Right atrium auricular region (tissue), 2 donors: ENCODE results near the gene RAPGEF3. TPM values are rescaled to one million over a fixed set of nuclear protein-coding genes. Genes with fewer than 3 reads are reported as not detected.

Experiments used
- DNase-seq: peaks from one replicate; pipeline ENCODE4 v3.0.0-alpha.2; 2019; ENCODE audit warnings: low spot score
- H3K27ac ChIP-seq, 2 donors: fragments of 200-600 bp; sonication (generic); 1 replicate in 1 of 2; 2 replicates in 1 of 2; pipeline ENCODE4 v1.5.1; 2016 to 2019
- H3K27me3 ChIP-seq, 2 donors: fragments of 200-600 bp; sonication (generic); one replicate each; pipeline versions ENCODE4 v1.5.1 to v1.6.0; 2017 to 2019
- H3K36me3 ChIP-seq: fragments of 200-600 bp; sonication (generic); one replicate; pipeline ENCODE4 v1.5.1; 2016
- H3K4me1 ChIP-seq, 2 donors: fragments of 200-600 bp; sonication (generic); one replicate each; pipeline versions ENCODE4 v1.5.1 to v1.6.0; 2017 to 2019
- H3K4me3 ChIP-seq, 2 donors: fragments of 200-600 bp; sonication (generic); 1 replicate in 1 of 2; 2 replicates in 1 of 2; pipeline ENCODE4 v1.5.1; 2017 to 2019; ENCODE audit warnings: mild to moderate bottlenecking in 1 of 2, moderate library complexity in 1 of 2
- H3K9me3 ChIP-seq, 2 donors: fragments of 200-600 bp; sonication (generic); one replicate each; pipeline ENCODE4 v1.5.1; 2019
- total RNA-seq, 2 donors: library from RNA; depleted of rRNA; stranded (reverse); fragments of >200 nt; gene quantifications; one replicate each; pipeline ENCODE4 v1.1.0, GENCODE V29; 2016
- TF ChIP-seq, protein P1 (sequence below), 2 donors: fragments of 200-600 bp; sonication (generic); IDR thresholded peaks; one replicate each; pipeline ENCODE4 v1.5.1; 2019; ENCODE audit warnings: antibody characterized with exemption in 2 of 2

RAPGEF3 gene
- total RNA-seq, 2 donors from 2014 or later = 19.8 to 26.8 TPM

DNA sequence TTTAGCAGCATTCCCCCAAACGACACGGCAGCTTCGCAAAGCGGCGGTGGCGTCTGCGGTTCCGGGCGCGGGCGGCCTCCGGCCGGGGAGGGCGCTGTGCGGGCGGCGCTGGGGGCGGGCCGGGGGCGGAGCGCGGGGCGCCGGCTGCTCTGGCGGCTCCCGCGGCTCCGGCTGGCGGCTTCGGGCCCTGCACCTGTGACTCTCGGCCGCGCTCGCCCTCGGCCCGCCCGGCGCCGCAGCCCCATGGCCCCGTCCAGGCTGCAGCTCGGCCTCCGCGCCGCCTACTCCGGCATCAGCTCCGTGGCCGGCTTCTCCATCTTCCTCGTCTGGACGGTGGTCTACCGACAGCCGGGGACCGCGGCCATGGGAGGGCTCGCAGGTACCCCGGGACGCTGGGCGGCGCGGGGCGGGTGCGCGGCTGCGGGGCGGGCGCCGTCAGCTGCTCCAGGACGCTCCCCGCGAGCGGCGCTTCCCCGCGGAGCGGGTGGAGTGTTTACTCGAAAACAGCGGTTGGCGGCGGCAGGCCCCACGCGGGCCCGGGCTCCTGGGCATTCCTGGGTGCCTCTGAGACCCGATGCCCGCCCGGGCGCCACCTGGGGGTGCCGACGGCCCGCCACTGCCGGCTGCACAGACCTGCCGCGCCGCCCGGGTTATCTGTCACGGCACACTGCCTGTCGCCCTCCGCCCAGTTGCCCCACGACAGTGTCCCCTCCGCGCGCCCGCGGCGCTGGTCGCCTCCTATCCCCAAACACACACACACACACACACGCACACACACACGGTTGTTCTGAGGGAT is 14.6 kb upstream of the RAPGEF3 start, which contains the start of gene SLC48A1:
TSS of gene SLC48A1 (plus strand) at position 177 of the 796 bp plus-strand sequence. CDS start at position 244, 67 bp downstream.
- TF ChIP-seq, protein P1, sequence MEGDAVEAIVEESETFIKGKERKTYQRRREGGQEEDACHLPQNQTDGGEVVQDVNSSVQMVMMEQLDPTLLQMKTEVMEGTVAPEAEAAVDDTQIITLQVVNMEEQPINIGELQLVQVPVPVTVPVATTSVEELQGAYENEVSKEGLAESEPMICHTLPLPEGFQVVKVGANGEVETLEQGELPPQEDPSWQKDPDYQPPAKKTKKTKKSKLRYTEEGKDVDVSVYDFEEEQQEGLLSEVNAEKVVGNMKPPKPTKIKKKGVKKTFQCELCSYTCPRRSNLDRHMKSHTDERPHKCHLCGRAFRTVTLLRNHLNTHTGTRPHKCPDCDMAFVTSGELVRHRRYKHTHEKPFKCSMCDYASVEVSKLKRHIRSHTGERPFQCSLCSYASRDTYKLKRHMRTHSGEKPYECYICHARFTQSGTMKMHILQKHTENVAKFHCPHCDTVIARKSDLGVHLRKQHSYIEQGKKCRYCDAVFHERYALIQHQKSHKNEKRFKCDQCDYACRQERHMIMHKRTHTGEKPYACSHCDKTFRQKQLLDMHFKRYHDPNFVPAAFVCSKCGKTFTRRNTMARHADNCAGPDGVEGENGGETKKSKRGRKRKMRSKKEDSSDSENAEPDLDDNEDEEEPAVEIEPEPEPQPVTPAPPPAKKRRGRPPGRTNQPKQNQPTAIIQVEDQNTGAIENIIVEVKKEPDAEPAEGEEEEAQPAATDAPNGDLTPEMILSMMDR (IDR thresholded peaks at IDR 0.05) = peak; percentile 44 to 50
- Histone ChIP-seq H3K27me3 (no peaks in the 10 kb centered on the region), H3K4me3 (peak within 1 kb of the TSS; percentile 91 to 97), H3K9me3 (no peaks in the 10 kb centered on the region), H3K4me1 (peaks cover 0 to 68% of the 10 kb centered on the region in 2 donors), H3K36me3 (no peaks in the 10 kb centered on the region), H3K27ac (peak within 1 kb of the TSS; percentile 83 to 91)
- no peak for DNase-seq

DNA sequence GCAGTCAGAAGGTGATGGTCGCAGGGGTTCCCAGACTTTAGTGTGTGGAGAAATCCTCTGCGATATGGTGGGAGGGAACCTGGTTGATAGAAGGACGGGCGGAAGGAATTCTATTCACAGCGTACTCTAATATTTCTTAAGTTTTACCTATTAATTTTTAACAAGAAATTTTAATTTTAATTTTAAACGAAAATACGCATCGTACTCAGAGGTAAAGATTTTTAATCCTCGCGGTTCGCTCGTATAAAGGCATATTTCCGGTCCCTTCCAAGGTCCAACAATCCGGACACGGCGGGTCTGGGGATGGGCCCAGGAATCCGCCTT is 14.0 kb upstream of the RAPGEF3 start:
- no peak for DNase-seq
- peak overlapping the region; percentile 83 to 91 for H3K27ac ChIP-seq
- H3K9me3 ChIP-seq = no peaks in the 10 kb centered on the region
- TF ChIP-seq, protein P1 (IDR thresholded peaks at IDR 0.05) = no peak
- no peaks in the 10 kb centered on the region for H3K27me3 ChIP-seq
- H3K4me3 ChIP-seq = peak overlapping the region; percentile 91 to 97
- peaks cover 0 to 68% of the 10 kb centered on the region in 2 donors for H3K4me1 ChIP-seq
- H3K36me3 ChIP-seq = no peaks in the 10 kb centered on the region

DNA sequence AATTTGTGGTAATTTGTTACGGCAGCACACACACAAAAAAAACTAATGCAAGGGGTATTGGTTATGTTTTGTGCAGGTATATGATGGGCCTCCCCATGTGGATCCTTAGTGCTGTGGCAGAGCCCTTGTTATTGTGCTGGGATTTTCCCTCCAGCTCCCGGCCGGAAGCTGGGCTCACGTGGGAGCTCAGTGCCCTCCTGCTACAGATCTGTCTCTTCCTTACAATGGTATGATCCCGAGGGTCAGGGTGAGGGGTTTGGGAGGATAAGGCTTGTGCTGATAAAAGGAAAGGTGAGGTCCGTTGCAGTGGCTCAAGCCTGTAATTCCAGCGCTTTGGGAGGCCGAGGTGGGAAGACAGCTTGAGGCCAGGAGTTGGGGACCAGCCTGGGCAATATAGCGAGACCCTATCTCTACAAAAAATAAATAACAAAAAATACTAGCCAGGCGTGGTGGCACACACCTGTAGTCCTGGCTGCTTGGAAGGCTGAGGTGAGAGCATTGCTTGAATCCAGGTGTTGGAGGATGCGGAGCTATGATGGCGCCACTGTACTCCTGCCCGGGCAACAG is 13.5 kb upstream of the RAPGEF3 start:
- Histone ChIP-seq H3K4me3 (no peak overlapping the region), H3K4me1 (peaks cover 0 to 65% of the 10 kb centered on the region in 2 donors), H3K27me3 (no peaks in the 10 kb centered on the region), H3K36me3 (no peaks in the 10 kb centered on the region), H3K27ac (no peak overlapping the region), H3K9me3 (no peaks in the 10 kb centered on the region)
- TF ChIP-seq, protein P1 (IDR thresholded peaks at IDR 0.05) = no peak
- no peak for DNase-seq

DNA sequence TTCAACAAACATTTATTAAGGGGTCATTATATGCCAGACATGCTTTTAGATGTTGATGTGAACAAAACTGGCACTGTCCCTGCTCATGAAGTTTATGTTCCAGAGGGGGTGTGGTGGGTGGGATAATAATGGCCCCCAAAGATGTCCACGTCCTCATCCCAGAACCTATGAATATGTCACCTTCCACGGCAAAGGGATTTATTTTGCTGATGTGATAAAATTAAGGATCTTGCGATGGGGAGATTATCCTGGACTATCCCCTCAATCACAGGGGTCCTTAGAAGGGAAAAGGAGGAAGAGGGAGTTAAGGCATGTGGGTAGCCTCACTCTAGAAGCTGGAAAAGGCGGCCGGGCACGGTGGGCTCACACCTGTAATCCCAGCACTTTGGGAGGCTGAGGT is 12.6 kb upstream of the RAPGEF3 start:
- TF ChIP-seq, protein P1 (IDR thresholded peaks at IDR 0.05) = no peak
- Histone ChIP-seq H3K4me3 (no peak overlapping the region), H3K27me3 (no peaks in the 10 kb centered on the region), H3K27ac (no peak overlapping the region), H3K9me3 (no peaks in the 10 kb centered on the region), H3K36me3 (no peaks in the 10 kb centered on the region), H3K4me1 (peaks cover 0 to 59% of the 10 kb centered on the region in 2 donors)
- DNase-seq = no peak

DNA sequence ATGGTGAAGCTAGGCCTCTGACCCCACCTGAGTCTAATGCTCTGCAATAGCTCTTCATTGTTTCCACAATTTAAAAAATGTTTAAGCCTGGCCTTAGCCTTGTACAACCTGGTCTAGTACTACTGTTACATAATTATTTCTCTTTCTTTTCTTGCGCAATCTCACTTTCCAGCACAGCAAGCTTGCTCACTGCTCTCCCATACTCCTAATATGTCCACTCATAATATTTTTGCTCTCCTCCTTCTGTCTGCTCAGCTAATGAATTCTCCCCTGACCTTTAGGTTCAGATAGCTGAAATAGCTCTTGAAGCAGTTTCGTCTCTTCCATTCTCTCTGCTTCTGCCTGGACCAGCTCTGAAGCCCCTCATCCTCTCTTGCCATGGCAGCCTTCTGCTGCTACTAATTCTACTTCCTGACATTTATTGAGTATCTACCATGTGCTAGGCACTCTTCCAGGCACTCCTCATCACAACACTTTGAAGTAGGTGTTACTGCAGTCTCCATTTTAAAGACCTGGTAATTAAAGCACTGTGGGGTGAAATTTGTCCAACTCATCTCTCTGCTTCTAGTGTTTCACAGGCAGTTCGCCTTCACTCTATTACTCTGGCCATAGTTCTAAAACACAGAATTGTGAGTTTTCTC is 11.5 kb upstream of the RAPGEF3 start:
- H3K4me1 ChIP-seq = peaks cover 0 to 58% of the 10 kb centered on the region in 2 donors

More for the DNA sequence above, 11.5 kb upstream of the RAPGEF3 start:
- H3K9me3 ChIP-seq = no peaks in the 10 kb centered on the region
- no peaks in the 10 kb centered on the region for H3K27me3 ChIP-seq
- no peak for DNase-seq
- peak overlapping the region in 1 of 2 donors; percentile 42 for H3K27ac ChIP-seq
- H3K36me3 ChIP-seq = no peaks in the 10 kb centered on the region
- H3K4me3 ChIP-seq = no peak overlapping the region
- TF ChIP-seq, protein P1 (IDR thresholded peaks at IDR 0.05) = no peak
